AG09319 (cell line): ENCODE results near the gene CHCHD6.

Experiments
- DNase-seq: peaks from one replicate; pipeline ENCODE4 v3.0.0-alpha.2; 2010; ENCODE audit warnings: low read depth; ENCODE audit errors: extremely low read depth
- CTCF ChIP-seq: IDR thresholded peaks from 2 replicates; pipeline ENCODE4 v1.5.1; 2011; ENCODE audit warnings: low read depth, mild to moderate bottlenecking, inconsistent platforms, low read length, moderate library complexity

CHCHD6 gene

GRCh38 chr3:126680667-126681055, 23.4 kb upstream of the CHCHD6 start:
- TF ChIP-seq CTCF, result no peak
- DNase-seq, result no peak

- TF ChIP-seq CTCF, result no peak
- DNase-seq, result no peak
Measured at GRCh38 chr3:126682009-126682408, 22.0 kb upstream of the CHCHD6 start.

- DNase-seq, result no peak
- no peak for TF ChIP-seq CTCF
Measured at GRCh38 chr3:126683069-126683468, 21.0 kb upstream of the CHCHD6 start.

DNA sequence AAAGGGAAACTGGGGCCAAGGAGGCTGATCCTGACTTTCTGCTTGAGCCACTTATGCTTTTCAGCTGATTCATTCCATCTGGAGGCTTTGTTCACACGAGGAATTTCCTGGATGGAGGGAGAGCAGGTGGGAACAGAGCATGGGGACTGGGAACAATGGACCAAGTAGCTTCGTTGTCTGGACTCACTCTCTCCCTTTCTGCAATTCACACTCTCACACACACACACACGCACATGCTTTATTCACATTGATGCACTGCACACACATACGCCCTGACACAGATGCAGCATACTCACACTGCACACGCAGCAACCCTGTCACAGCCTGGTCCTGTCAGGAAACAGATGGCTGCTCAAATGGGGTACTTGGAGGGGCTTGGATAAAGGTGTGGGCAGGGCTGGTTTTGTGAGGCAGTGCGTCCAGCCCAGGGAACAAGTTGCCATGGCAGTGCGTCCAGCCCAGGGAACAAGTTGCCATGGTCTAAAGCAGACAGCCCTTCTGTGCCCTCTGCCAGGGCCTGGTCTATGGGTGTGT, 19.8 kb upstream of the CHCHD6 start:
- DNase-seq, result no peak
- TF ChIP-seq CTCF, result no peak

DNA sequence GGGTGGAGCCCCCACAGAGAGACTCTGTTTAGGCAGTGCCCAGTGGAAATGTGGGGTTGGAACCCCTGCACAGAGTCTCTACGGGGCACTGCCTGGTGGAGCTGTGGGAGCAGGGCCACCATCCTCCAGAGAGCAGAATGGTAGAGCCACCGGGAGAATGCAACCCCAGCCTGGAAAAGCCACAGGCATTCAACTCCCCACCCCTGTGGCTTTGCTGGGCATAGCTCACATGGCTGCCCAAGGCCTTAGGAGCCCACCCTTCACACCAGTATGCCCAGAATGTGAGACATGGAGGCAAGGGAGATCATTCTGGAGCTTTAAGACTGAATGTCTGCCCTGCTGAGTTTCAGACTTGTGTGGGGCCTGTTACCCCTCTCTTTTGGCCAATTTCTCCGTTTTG, 19.0 kb upstream of the CHCHD6 start:
- TF ChIP-seq CTCF, result no peak
- no peak for DNase-seq

DNA sequence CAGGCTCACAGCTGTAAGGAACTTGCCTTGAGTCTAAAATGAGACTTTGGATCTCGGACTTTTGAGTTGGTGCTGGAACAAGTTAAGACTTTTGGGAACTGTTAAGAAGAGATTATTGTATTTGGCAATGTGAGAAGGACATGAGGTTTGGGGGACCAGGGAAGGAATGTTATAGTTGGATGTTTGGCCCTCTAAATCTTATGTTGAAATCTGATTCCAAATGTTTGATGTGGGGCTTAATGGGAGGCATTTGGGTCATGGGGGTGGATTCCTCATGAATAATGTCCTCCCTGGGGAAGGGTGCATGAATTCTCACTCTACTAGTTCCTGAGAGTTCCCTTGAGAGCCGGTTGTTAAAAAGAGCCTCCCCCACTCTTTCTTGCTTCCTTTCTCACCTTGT, 18.5 kb upstream of the CHCHD6 start:
- no peak for DNase-seq
- TF ChIP-seq CTCF, result no peak

- DNase-seq, result no peak
- TF ChIP-seq CTCF, result no peak
Measured at GRCh38 chr3:126691765-126692164, 12.3 kb upstream of the CHCHD6 start.
